Panc1 (cell line): Measurements from ENCODE around the gene CALHM3. TPM values are rescaled to one million over a fixed set of nuclear protein-coding genes. Genes with fewer than 3 reads are reported as not detected.

ENCODE experiments used
- ATAC-seq: fragments of 200-7000 bp; cut with Tn5 transposase; 2 replicates; pipeline ENCODE4 v1.9.1; 2020; ENCODE audit warnings: mild to moderate bottlenecking, moderate library complexity
- BruUV-seq: library from RNA; stranded (reverse); fragments of 400-500 nt; replicated peaks from 2 replicates; lab custom pipeline; 2021; lab: Mats Ljungman, UMichigan
- CTCF ChIA-PET: fragments of 300-600 bp; sonication (Branson Sonifier 250); formaldehyde crosslinking; loops from one replicate; lab custom pipeline; 2022; ENCODE audit warnings: antibody characterized with exemption; lab: Charles Lee
- POLR2A ChIA-PET: fragments of 300-600 bp; sonication (Branson Sonifier 250); formaldehyde crosslinking; loops from one replicate; lab custom pipeline; 2022; ENCODE audit warnings: antibody characterized with exemption; lab: Charles Lee
- DNase-seq: peaks from one replicate; pipeline ENCODE4 v3.0.0-alpha.2; 2010; ENCODE audit warnings: low read depth, low spot score
- H3K27ac ChIP-seq: 2 replicates; pipeline ENCODE4 v1.5.1; 2011; ENCODE audit warnings: mild to moderate bottlenecking, low read length, inconsistent platforms
- H3K27me3 ChIP-seq: fragments of 200-500 bp; sonication (Bioruptor generic); 2 replicates; pipeline ENCODE4 v1.6.0; 2014; ENCODE audit warnings: low read length, inconsistent platforms; ENCODE audit not compliant: control insufficient read depth, insufficient read depth
- H3K36me3 ChIP-seq: fragments of 200-500 bp; sonication (Bioruptor generic); 2 replicates; pipeline ENCODE4 v1.5.1; 2014; ENCODE audit warnings: inconsistent platforms, mild to moderate bottlenecking, low read length, moderate library complexity; ENCODE audit not compliant: control insufficient read depth, insufficient read depth
- H3K4me1 ChIP-seq: 2 replicates; pipeline ENCODE4 v1.5.1; 2011; ENCODE audit warnings: inconsistent platforms, mild to moderate bottlenecking, low read length, moderate library complexity; ENCODE audit not compliant: control insufficient read depth, insufficient read depth
- H3K4me3 ChIP-seq, 2 experiments: 2 replicates each; pipeline ENCODE4 v1.5.1; 2011 to 2012; ENCODE audit warnings: low read depth in 2 of 2, low read length in 2 of 2, mild to moderate bottlenecking in 2 of 2, inconsistent platforms in 1 of 2, moderate library complexity in 1 of 2
- H3K9me3 ChIP-seq: fragments of 200-500 bp; sonication (Bioruptor generic); 2 replicates; pipeline ENCODE4 v1.5.1; 2014; ENCODE audit warnings: low read depth, mild to moderate bottlenecking, inconsistent platforms, low read length, moderate library complexity; ENCODE audit not compliant: control insufficient read depth, insufficient read depth
- CTCF ChIP-seq: fragments of 450-650 bp; IDR thresholded peaks from 2 replicates; pipeline ENCODE4 v1.5.1; 2017; ENCODE audit warnings: mild to moderate bottlenecking
- POLR2AphosphoS5 ChIP-seq: IDR thresholded peaks from 2 replicates; pipeline ENCODE4 v1.6.1; 2012; ENCODE audit warnings: mild to moderate bottlenecking, low read depth, low read length, moderate library complexity
- REST ChIP-seq, 2 experiments: IDR thresholded peaks; 2 replicates each; pipeline ENCODE4 v1.6.1; 2011 to 2012; ENCODE audit warnings: low read depth in 2 of 2, control low read depth in 1 of 2, low read length in 1 of 2, mild to moderate bottlenecking in 1 of 2, moderate library complexity in 1 of 2; ENCODE audit not compliant: insufficient read depth in 1 of 2
- SIN3A ChIP-seq: IDR thresholded peaks from 2 replicates; pipeline ENCODE4 v1.6.1; 2012; ENCODE audit warnings: low read depth, mild to moderate bottlenecking, low read length, moderate library complexity, borderline replicate concordance; ENCODE audit not compliant: insufficient read depth
- TCF7L2 ChIP-seq: IDR thresholded peaks from 2 replicates; pipeline ENCODE4 v1.6.1; 2011; ENCODE audit warnings: mild to moderate bottlenecking, low read depth, low read length, inconsistent platforms
- in situ Hi-C: cut with HindIII; loops from 2 replicates; pipeline ENCODE4 v1.10.0; 2016; ENCODE audit warnings: low sequenced_read_pairs, low pct_unique_long_range_greater_than_20kb
- intact Hi-C: fragments of 100-400 bp; cut with micrococcal nuclease; formaldehyde crosslinking; loops from one replicate; pipeline ENCODE4 v1.10.0; 2022; ENCODE audit not compliant: unreplicated experiment
- total RNA-seq: library from RNA; stranded (reverse); gene quantifications from one replicate; pipeline ENCODE4 v1.2.1, GENCODE V29; 2021; ENCODE audit not compliant: unreplicated experiment

Gene CALHM3
- total RNA-seq, 1 experiment from 2014 or later, result not detected

DNA sequence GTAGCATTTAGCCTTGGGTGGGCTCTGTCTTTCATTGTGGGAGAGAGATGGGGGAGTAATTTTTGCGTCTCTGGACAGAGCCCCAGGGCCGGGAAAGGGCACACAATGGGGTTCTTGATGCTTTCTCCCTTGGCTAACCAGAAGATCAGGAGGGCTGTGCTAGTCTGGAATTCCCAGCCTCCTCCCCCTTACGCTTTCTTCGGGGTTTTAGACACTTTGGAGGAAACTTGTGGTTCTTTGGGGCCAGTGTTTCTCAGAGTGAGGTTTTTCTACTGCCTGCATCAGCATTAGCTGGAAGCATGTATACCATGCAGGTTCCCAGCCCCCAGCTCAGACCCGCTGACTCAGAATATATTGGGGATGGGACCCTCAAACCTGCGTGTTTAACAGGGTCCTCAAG, 21.4 kb upstream of the CALHM3 start:
- ATAC-seq, result no peak
- intact Hi-C loops (no loop called here), in situ Hi-C loops (no loop called here)
- Histone ChIP-seq H3K27me3 (peaks cover 21% of the 10 kb centered on the region), H3K9me3 (no peaks in the 10 kb centered on the region), H3K4me3 (no peak overlapping the region), H3K4me1 (peaks cover 4% of the 10 kb centered on the region; the same call in 1 of the 2 replicates), H3K27ac (no peak overlapping the region), H3K36me3 (no peaks in the 10 kb centered on the region)
- TF ChIP-seq REST (IDR thresholded peaks at IDR 0.05; ENCODE audit: insufficient read depth in 1 of 2, low read depth in 2 of 2, low read length in 1 of 2) (no peak), SIN3A (no peak), TCF7L2 (no peak), POLR2AphosphoS5 (no peak), CTCF (no peak)
- POLR2A ChIA-PET, result interaction anchor here (0.5 kb wide), 1 partner anchor 146 kb away, joined by 6 read pairs; no protein-coding TSS in a partner anchor
- no TSS peak for BruUV-seq
- DNase-seq, result no peak
- CTCF ChIA-PET, result interaction anchor here (0.5 kb wide), 1 partner anchor 35 kb away, joined by 3 read pairs; no protein-coding TSS in a partner anchor

DNA sequence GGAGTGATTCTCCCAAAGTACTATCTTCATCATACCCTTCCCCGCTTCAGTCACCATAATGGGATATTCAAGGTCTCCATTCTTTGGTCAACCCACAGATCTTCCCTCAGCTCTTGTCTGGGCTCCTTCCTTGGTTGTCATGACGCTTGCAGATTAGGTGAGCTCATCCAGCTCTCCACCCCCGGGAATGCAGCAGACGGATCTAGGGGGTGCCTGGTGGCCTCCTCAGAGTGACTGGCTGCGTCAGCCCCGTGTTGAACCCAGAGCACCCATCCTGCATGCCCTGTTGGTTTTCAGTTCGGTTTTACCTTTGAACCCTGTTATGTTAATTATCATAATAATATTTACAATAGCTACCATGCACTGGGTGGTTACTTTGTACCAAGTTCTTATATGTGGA, 20.8 kb upstream of the CALHM3 start:
- Histone ChIP-seq H3K9me3 (no peaks in the 10 kb centered on the region), H3K4me3 (no peak overlapping the region), H3K27me3 (peaks cover 26% of the 10 kb centered on the region), H3K36me3 (no peaks in the 10 kb centered on the region), H3K4me1 (peaks cover 4% of the 10 kb centered on the region; the same call in 1 of the 2 replicates), H3K27ac (no peak overlapping the region)
- ChIA-PET POLR2A (no interaction called here), CTCF (interaction anchor here (0.6 kb wide), 1 partner anchor 43 kb away, joined by 16 read pairs; no protein-coding TSS in a partner anchor)
- no TSS peak for BruUV-seq
- DNase-seq, result no peak
- TF ChIP-seq POLR2AphosphoS5 (no peak), SIN3A (no peak), REST (IDR thresholded peaks at IDR 0.05; ENCODE audit: insufficient read depth in 1 of 2, low read depth in 2 of 2, low read length in 1 of 2) (no peak), TCF7L2 (no peak), CTCF (no peak)
- in situ Hi-C loops (no loop called here), intact Hi-C loops (no loop called here)
- ATAC-seq, result no peak
